ENCODE results near the gene HS3ST3A1.

The HS3ST3A1 gene

GRCh38 chr17:13595599-13595899, 6.2 kb downstream of the HS3ST3A1 start:
- H3K4me1 ChIP-seq: peaks cover 0 to 21% (median 4%) of the 10 kb centered on the region in 10 experiments; a peak in 15 of 20 replicates
- H3K4me2 ChIP-seq: no peak overlapping the region

GRCh38 chr17:13594762-13595598, 6.7 kb downstream of the HS3ST3A1 start:
- TF ChIP-seq Cebpa-rat (IDR thresholded peaks at IDR 0.05): no peak

More at GRCh38 chr17:13595599-13595899, 6.2 kb downstream of the HS3ST3A1 start:
- no peak overlapping the region for H3K4me3 ChIP-seq
- H3K27ac ChIP-seq: no peak overlapping the region
- TF ChIP-seq Cebpa-rat (IDR thresholded peaks at IDR 0.05): no peak
- peaks cover 0 to 64% (median 5%) of the 10 kb centered on the region in 11 experiments; a peak in 14 of 22 replicates for H4K20me1 ChIP-seq
- no peaks in the 10 kb centered on the region; a peak in 1 of 22 replicates for H3K36me3 ChIP-seq
- H3K9ac ChIP-seq: no peak overlapping the region
- H3K9me3 ChIP-seq (replicated peaks in 1 of 11): no peaks in the 10 kb centered on the region
- H3K27me3 ChIP-seq: peaks cover 17 to 24% (median 22%) of the 10 kb centered on the region in 11 experiments

GRCh38 chr17:13594310-13594709, 7.4 kb downstream of the HS3ST3A1 start:
- no peaks in the 10 kb centered on the region; a peak in 1 of 22 replicates for H3K36me3 ChIP-seq
- H3K4me3 ChIP-seq: no peak overlapping the region
- no peaks in the 10 kb centered on the region for H3K9me3 ChIP-seq (replicated peaks in 1 of 11)
- H3K9ac ChIP-seq: peak overlapping the region in 5 of 11 experiments; percentile 2 to 40 (median 29); a peak in 4 of 22 replicates
- peaks cover 5 to 12% (median 9%) of the 10 kb centered on the region in 11 experiments; a peak in 21 of 22 replicates for H3K27me3 ChIP-seq
- peak overlapping the region in 2 of 11 experiments; percentile 49 to 51; a peak in 3 of 22 replicates for H3K27ac ChIP-seq
- peak overlapping the region in 1 of 11 experiments; percentile 18; a peak in 1 of 22 replicates for H3K4me2 ChIP-seq
- H4K20me1 ChIP-seq: peaks cover 0 to 68% (median 0%) of the 10 kb centered on the region in 11 experiments; a peak in 5 of 22 replicates
- TF ChIP-seq Cebpa-rat (IDR thresholded peaks at IDR 0.05): no peak
- H3K4me1 ChIP-seq: peaks cover 0 to 12% (median 0%) of the 10 kb centered on the region in 10 experiments; a peak in 4 of 20 replicates

More at GRCh38 chr17:13594762-13595598, 6.7 kb downstream of the HS3ST3A1 start:
- Histone ChIP-seq H3K4me1 (peaks cover 0 to 15% (median 0%) of the 10 kb centered on the region in 10 experiments; a peak in 4 of 20 replicates), H3K9me3 (replicated peaks in 1 of 11) (no peaks in the 10 kb centered on the region), H3K4me2 (peak overlapping the region in 2 of 11 experiments; percentile 4 to 18; a peak in 1 of 22 replicates), H3K4me3 (no peak overlapping the region), H4K20me1 (peaks cover 0 to 68% (median 0%) of the 10 kb centered on the region in 11 experiments; a peak in 6 of 22 replicates), H3K27ac (peak overlapping the region in 2 of 11 experiments; percentile 49 to 51; a peak in 2 of 22 replicates), H3K9ac (peak overlapping the region in 2 of 11 experiments; percentile 2 to 28; a peak in 2 of 22 replicates), H3K36me3 (no peaks in the 10 kb centered on the region; a peak in 1 of 22 replicates), H3K27me3 (peaks cover 11 to 19% (median 16%) of the 10 kb centered on the region in 11 experiments)

- no peak overlapping the region for H3K4me3 ChIP-seq
- no peaks in the 10 kb centered on the region; a peak in 1 of 22 replicates for H3K36me3 ChIP-seq
- TF ChIP-seq Cebpa-rat (IDR thresholded peaks at IDR 0.05): no peak
- peak overlapping the region in 1 of 11 experiments; percentile 49; a peak in 1 of 22 replicates for H3K27ac ChIP-seq
- H4K20me1 ChIP-seq: peaks cover 0 to 71% (median 0%) of the 10 kb centered on the region in 11 experiments; a peak in 5 of 22 replicates
- peaks cover under 1 to 6% (median 4%) of the 10 kb centered on the region in 11 experiments; a peak in 21 of 22 replicates for H3K27me3 ChIP-seq
- peak overlapping the region in 3 of 11 experiments; percentile 28 to 40 (median 31); a peak in 4 of 22 replicates for H3K9ac ChIP-seq
- H3K4me2 ChIP-seq: 0 out of 22 replicates have a peak overlapping the region, but pooled peaks of 1 of the 11 experiments have one; percentile 18
- no peaks in the 10 kb centered on the region for H3K9me3 ChIP-seq (replicated peaks in 1 of 11)
- peaks cover 0 to 12% (median 0%) of the 10 kb centered on the region in 10 experiments; a peak in 4 of 20 replicates for H3K4me1 ChIP-seq
Observed at GRCh38 chr17:13593757-13594156, 8.0 kb downstream of the HS3ST3A1 start.

GRCh38 chr17:13593021-13593751, 8.5 kb downstream of the HS3ST3A1 start:
- Histone ChIP-seq H4K20me1 (peaks cover 0 to 71% (median 0%) of the 10 kb centered on the region in 11 experiments; a peak in 5 of 22 replicates), H3K9ac (no peak overlapping the region), H3K4me3 (no peak overlapping the region), H3K27me3 (peaks cover 0 to under 1% (median 0%) of the 10 kb centered on the region in 11 experiments; a peak in 1 of 22 replicates), H3K4me2 (no peak overlapping the region), H3K27ac (no peak overlapping the region; a peak in 1 of 22 replicates), H3K9me3 (replicated peaks in 1 of 11) (no peaks in the 10 kb centered on the region), H3K36me3 (no peaks in the 10 kb centered on the region; a peak in 1 of 22 replicates), H3K4me1 (peaks cover 0 to 9% (median 0%) of the 10 kb centered on the region in 10 experiments; a peak in 4 of 20 replicates)
- TF ChIP-seq Cebpa-rat (IDR thresholded peaks at IDR 0.05): no peak

GRCh38 chr17:13592427-13592826, 9.3 kb downstream of the HS3ST3A1 start:
- Histone ChIP-seq H3K27ac (no peak overlapping the region), H3K9ac (no peak overlapping the region), H3K4me3 (no peak overlapping the region), H3K9me3 (replicated peaks in 1 of 11) (no peaks in the 10 kb centered on the region), H3K4me1 (peaks cover 0 to 6% (median 0%) of the 10 kb centered on the region in 10 experiments; a peak in 2 of 20 replicates), H3K36me3 (no peaks in the 10 kb centered on the region; a peak in 1 of 22 replicates), H3K27me3 (no peaks in the 10 kb centered on the region), H4K20me1 (peaks cover 0 to 70% (median 0%) of the 10 kb centered on the region in 11 experiments; a peak in 5 of 22 replicates), H3K4me2 (no peak overlapping the region)
- TF ChIP-seq Cebpa-rat (IDR thresholded peaks at IDR 0.05): no peak

- peaks cover 0 to 6% (median 0%) of the 10 kb centered on the region in 10 experiments; a peak in 2 of 20 replicates for H3K4me1 ChIP-seq
Observed at GRCh38 chr17:13590441-13590840, 11.3 kb downstream of the HS3ST3A1 start.

GRCh38 chr17:13589658-13590057, 12.1 kb downstream of the HS3ST3A1 start:
- H3K4me3 ChIP-seq: no peak overlapping the region
- H3K4me1 ChIP-seq: peaks cover 0 to 6% (median 0%) of the 10 kb centered on the region in 10 experiments; a peak in 2 of 20 replicates
- no peaks in the 10 kb centered on the region for H3K27me3 ChIP-seq
- no peak overlapping the region for H3K27ac ChIP-seq
- no peak for TF ChIP-seq Cebpa-rat (IDR thresholded peaks at IDR 0.05)
- peaks cover 0 to 12% (median 8%) of the 10 kb centered on the region in 11 experiments; a peak in 13 of 22 replicates for H3K9me3 ChIP-seq (replicated peaks in 1 of 11)
- peaks cover 0 to 49% (median 0%) of the 10 kb centered on the region in 11 experiments; a peak in 5 of 22 replicates for H4K20me1 ChIP-seq
- no peak overlapping the region for H3K4me2 ChIP-seq
- no peak overlapping the region for H3K9ac ChIP-seq
- no peaks in the 10 kb centered on the region for H3K36me3 ChIP-seq

More at GRCh38 chr17:13590441-13590840, 11.3 kb downstream of the HS3ST3A1 start:
- H3K27me3 ChIP-seq: no peaks in the 10 kb centered on the region
- H3K4me2 ChIP-seq: no peak overlapping the region
- H3K9me3 ChIP-seq (replicated peaks in 1 of 11): peaks cover 0 to 10% (median 6%) of the 10 kb centered on the region in 11 experiments; a peak in 13 of 22 replicates
- H3K4me3 ChIP-seq: no peak overlapping the region
- H3K27ac ChIP-seq: no peak overlapping the region
- TF ChIP-seq Cebpa-rat (IDR thresholded peaks at IDR 0.05): no peak
- no peak overlapping the region for H3K9ac ChIP-seq
- no peaks in the 10 kb centered on the region for H3K36me3 ChIP-seq
- peaks cover 0 to 56% (median 0%) of the 10 kb centered on the region in 11 experiments; a peak in 5 of 22 replicates for H4K20me1 ChIP-seq

All from BLaER1 treated with 17β-estradiol and CSF1 and Interleukin-3, amounts not matched to agents 10 nM and 100 nM (cell line).